ENCODE measurements around the gene RASGRF1.

DNA sequence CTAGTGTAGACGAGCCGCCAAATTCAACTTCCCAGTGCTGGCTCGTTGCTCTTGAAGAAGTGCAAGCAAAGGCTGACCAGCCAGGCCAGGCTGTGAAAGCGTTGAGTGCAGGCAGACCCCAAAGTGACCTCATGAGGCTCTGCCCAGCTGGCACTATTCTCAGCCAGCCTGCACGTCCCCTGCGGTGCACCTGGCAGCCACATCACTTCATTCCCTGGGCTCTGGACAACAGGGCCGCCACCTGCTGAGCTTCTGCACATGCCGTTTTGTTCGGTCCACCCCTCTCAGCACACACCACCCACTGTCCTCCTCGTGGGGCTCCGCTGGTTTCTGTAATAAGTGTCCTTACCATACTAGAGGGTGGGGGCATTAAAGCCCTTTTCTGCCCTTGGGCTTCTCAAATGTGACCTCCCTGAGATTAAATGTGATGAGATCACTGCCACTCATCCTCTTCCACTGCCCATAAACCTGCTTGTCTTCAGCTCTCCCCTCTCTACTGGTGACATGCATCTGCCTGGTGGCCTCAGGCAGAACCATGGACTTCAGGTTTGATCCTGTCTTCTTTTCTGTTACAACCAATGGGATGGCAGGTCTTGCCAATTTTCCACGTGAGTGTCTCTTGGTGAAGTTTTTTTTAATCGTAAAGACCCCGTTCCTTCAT, 6.1 kb downstream of the RASGRF1 start:
- TF ChIP-seq CTCF (IDR thresholded peaks at IDR 0.05) (no peak), POLR2A (IDR thresholded peaks at IDR 0.05) (no peak)

Data from adrenal gland (tissue), 5 donors.